IPS-18c (cell line): ENCODE measurements around the gene GPR152.
A peak's percentile ranks its signal among the peaks of the same experiment; 100 is the strongest.

Experiments used
- H3K4me3 ChIP-seq: 2 replicates; pipeline ENCODE4 v1.7.0; 2013; ENCODE audit warnings: low read depth, mild to moderate bottlenecking, low read length, moderate library complexity; ENCODE audit not compliant: insufficient read depth
- H3K9me3 ChIP-seq: one replicate; pipeline ENCODE4 v1.6.1; 2013; ENCODE audit warnings: mild to moderate bottlenecking, low read length, moderate library complexity; ENCODE audit not compliant: control insufficient read depth, insufficient read depth

Gene GPR152

GRCh38 chr11:67451658-67451976 is 912 bp downstream of the GPR152 start:
- Histone ChIP-seq H3K4me3 (no peak overlapping the region), H3K9me3 (peaks cover 2% of the 10 kb centered on the region)

- Histone ChIP-seq H3K4me3 (no peak overlapping the region), H3K9me3 (peaks cover 4% of the 10 kb centered on the region)
These were observed 1.5 kb downstream of the GPR152 start for GRCh38 chr11:67450796-67451657.

GRCh38 chr11:67449116-67449844 is 3.2 kb downstream of the GPR152 start:
- Histone ChIP-seq H3K4me3 (no peak overlapping the region), H3K9me3 (peaks cover 4% of the 10 kb centered on the region)

GRCh38 chr11:67448220-67448609 is 4.3 kb downstream of the GPR152 start:
- Histone ChIP-seq H3K4me3 (no peak overlapping the region), H3K9me3 (peaks cover 4% of the 10 kb centered on the region)

GRCh38 chr11:67445515-67445914 is 7.0 kb downstream of the GPR152 start:
- no peak overlapping the region for H3K4me3 ChIP-seq
- peaks cover 8% of the 10 kb centered on the region for H3K9me3 ChIP-seq

- Histone ChIP-seq H3K4me3 (peak overlapping the region; percentile 77), H3K9me3 (peaks cover 8% of the 10 kb centered on the region)
These were observed 9.8 kb downstream of the GPR152 start for GRCh38 chr11:67442504-67443404.

GRCh38 chr11:67441731-67442351 is 10.7 kb downstream of the GPR152 start:
- Histone ChIP-seq H3K4me3 (no peak overlapping the region), H3K9me3 (peaks cover 6% of the 10 kb centered on the region)

GRCh38 chr11:67441098-67441563 is 11.4 kb downstream of the GPR152 start:
- Histone ChIP-seq H3K4me3 (no peak overlapping the region), H3K9me3 (peaks cover 6% of the 10 kb centered on the region)

- Histone ChIP-seq H3K4me3 (no peak overlapping the region), H3K9me3 (peaks cover 4% of the 10 kb centered on the region)
These were observed 12.1 kb downstream of the GPR152 start for GRCh38 chr11:67440229-67441097.

- H3K4me3 ChIP-seq, result no peak overlapping the region
- H3K9me3 ChIP-seq, result peaks cover 4% of the 10 kb centered on the region
These were observed 13.0 kb downstream of the GPR152 start for GRCh38 chr11:67439321-67440228.

- no peak overlapping the region for H3K4me3 ChIP-seq
These were observed 14.2 kb downstream of the GPR152 start for GRCh38 chr11:67438158-67438902.

GRCh38 chr11:67437809-67438157 is 14.7 kb downstream of the GPR152 start:
- Histone ChIP-seq H3K4me3 (no peak overlapping the region), H3K9me3 (peaks cover 4% of the 10 kb centered on the region)

More at GRCh38 chr11:67438158-67438902, 14.2 kb downstream of the GPR152 start:
- H3K9me3 ChIP-seq, result peaks cover 4% of the 10 kb centered on the region

GRCh38 chr11:67437082-67437808 is 15.3 kb downstream of the GPR152 start, which contains the start of gene PTPRCAP:
TSS of gene PTPRCAP (minus strand) at chr11:67437682. CDS start at chr11:67437619, 63 bp downstream.
- Histone ChIP-seq H3K4me3 (no peak within 1 kb of the TSS), H3K9me3 (peaks cover 4% of the 10 kb centered on the region)

- Histone ChIP-seq H3K9me3 (peaks cover 4% of the 10 kb centered on the region), H3K4me3 (no peak overlapping the region)
These were observed 16.0 kb downstream of the GPR152 start for GRCh38 chr11:67436459-67437081.
